ENCODE results near the gene CKAP2.

- TF ChIP-seq CTCF (IDR thresholded peaks at IDR 0.05; ENCODE audit: low read length), result no peak
- no peak for TF ChIP-seq EZH2 (optimal IDR thresholded peaks at IDR 0.05; ENCODE audit: low read depth, low read length)
Measured at GRCh38 chr13:52419080-52419479, 36.2 kb upstream of the CKAP2 start.

All from MM.1S (cell line).